Myocyte (in vitro differentiated cells): ENCODE measurements around the gene CD48. TPM values are rescaled to one million over a fixed set of nuclear protein-coding genes. Genes with fewer than 3 reads are reported as not detected.

Source experiments
- DNase-seq: peaks from one replicate; pipeline ENCODE4 v3.0.0-alpha.2; 2012; ENCODE audit warnings: low read depth
- polyA plus RNA-seq: library from polyadenylated mRNA; unstranded; fragments of >200 nt; gene quantifications from one replicate; pipeline ENCODE4 v1.2.1, GENCODE V29; 2012; ENCODE audit warnings: missing spikeins
- total RNA-seq: library from RNA; depleted of rRNA; stranded (reverse); fragments of >200 nt; gene quantifications from 2 replicates; pipeline ENCODE4 v1.2.3, GENCODE V29; 2014

CD48 gene, protein sequence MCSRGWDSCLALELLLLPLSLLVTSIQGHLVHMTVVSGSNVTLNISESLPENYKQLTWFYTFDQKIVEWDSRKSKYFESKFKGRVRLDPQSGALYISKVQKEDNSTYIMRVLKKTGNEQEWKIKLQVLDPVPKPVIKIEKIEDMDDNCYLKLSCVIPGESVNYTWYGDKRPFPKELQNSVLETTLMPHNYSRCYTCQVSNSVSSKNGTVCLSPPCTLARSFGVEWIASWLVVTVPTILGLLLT
- not detected in 2 replicates for total RNA-seq
- not detected for polyA plus RNA-seq

DNA sequence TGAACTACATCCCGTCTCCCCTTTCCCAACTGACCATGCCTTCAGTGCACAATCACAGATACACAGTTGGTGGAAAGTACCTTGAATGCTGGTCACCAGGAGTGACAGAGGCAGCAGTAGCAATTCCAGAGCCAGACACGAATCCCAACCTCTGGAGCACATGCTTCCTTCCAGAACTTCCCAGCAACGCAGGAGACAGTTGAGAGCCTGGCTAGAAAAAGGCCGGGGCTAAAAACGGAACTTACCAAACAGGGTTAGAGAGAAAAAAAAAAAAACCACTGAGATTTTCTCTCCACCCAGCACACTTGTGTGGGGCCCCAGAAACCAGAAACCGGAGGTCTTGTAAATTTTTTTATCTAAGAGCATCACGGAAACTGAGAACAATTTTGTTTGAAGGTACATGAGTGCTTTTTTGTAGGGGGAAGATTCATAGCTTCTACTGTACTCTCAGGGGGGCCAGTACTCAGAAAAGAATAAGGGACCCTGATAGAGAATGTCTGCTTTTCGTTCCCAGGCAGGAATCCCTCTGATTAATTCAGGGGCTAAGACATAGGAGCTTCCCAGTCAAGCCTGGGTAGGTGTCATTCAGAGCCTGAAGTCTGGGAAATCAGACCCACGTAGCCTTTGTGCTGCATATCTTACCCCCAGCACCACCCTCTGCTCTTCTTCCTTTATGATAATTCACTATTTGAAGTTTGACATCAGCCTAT, at the start of gene CD48:
TSS of gene CD48 (minus strand) at position 221 of the 710 bp plus-strand sequence. CDS start at position 162, 59 bp downstream.
- no peak for DNase-seq

DNA sequence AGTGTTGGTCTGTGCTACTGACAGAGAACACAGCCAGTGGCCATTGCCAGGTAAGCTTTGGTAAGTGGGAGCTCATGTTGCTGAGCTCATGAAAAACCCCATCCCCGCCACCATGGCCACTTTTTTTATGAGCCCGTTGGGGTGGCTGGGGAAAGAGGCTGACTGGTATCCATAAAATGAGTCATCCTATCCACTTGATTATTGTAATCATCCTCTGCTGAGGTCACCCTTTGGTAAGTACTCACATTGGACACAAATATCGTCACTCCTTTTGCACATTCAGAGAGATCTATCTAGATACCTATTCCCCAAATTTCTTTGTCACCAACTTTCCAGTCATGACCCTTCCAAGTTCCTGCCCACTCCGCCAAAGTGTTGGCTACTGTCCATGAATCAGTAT, 49.4 kb upstream of the CD48 start:
- no peak for DNase-seq

DNA sequence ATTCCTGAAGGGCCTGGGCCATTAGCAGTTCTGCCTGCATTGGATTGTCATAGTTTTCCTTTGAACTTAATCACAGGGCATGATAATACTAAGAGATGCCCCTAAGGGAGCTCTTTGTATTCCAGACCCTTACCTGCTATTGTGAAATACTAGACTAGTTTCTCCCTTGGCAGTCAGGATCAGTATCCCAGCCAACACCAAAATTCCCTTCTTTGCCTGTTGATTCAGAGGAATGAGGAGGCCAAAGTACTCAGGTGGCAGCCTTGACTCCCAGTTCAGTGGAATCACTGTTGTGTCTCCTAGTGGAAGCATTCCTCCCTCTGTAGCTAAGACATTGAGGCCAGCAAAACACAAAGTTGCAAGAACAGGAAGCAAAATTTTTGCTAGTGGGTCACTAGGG, 48.1 kb upstream of the CD48 start:
- DNase-seq, result no peak

DNA sequence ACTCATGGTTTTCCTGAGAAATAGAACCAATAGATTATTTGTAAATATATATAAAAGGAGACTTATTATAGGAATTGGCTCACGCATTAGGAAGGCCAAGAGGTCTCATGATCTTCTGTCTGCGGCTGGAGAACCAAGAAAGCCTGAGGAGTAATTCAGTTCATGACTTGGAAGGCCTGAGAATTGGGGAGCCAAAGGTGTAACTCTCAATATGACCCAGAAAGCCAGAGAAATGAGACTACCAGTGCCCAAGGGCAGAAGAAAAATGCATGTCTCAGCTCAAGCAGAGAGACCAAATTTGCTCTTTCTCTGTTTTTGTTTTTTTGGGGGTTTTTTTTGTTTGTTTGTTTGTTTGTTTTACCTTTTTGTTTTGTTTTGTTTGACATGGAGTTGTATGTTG, 46.9 kb upstream of the CD48 start:
- no peak for DNase-seq

DNA sequence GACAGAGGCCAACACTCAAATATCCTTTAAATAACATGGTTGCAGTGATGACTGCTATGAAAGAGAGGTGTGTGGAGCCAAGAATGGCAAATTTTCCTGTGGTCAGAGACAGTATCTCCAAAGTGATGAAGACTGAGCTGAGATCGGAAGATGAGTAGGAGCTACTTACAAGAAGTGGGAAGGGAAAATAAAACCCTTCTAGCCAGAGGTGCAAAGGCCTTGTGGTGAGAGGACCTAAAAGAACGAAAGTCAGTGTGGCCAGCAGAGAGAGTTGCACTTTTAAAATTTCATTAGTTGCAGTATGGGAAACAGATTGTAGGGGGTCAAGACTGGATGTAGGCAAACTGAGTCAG, 45.2 kb upstream of the CD48 start:
- DNase-seq, result no peak

DNA sequence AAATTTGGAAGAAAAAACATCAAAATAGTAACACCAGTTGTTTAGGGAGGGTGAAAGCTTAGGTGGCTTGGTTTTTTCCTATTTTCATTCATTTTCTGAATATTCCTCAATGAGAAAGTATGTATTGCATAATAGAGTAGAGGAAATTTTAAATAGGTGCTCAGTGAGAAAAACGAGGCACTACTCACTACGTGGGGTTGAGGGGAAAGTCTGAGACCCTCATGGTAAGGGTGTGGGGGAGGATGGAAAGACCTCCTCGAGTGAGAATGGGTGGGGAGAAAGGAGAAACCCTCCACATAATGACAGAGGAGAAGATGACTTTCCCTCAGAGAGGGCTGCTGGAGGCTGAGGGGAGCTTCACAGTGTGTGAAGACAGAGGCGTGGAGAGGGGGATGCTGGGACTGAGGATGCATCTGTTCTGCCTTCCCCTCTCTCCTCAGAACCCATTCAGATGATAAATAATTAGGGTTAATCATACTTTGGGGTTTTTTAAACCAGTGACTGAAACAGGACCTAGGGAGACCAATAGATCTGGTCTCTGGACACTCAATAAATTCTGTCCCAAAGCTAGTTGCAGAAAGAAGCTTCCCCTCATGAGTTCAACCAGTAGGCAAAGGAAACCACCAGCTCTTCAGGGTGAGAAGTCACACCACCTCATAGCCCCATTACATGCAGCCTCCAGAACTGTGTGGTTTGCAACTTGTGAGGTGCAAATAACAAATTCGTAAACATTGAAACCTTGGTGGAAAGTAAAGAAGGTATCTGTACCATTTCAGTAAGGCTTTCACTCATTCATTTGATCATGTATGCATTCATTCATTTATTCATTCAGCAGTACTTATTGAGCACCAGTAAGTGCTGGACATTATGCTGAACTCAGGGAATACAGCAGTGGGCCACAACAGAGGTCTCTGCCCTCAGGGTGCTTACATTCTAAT, 44.6 kb upstream of the CD48 start:
- DNase-seq, result no peak

DNA sequence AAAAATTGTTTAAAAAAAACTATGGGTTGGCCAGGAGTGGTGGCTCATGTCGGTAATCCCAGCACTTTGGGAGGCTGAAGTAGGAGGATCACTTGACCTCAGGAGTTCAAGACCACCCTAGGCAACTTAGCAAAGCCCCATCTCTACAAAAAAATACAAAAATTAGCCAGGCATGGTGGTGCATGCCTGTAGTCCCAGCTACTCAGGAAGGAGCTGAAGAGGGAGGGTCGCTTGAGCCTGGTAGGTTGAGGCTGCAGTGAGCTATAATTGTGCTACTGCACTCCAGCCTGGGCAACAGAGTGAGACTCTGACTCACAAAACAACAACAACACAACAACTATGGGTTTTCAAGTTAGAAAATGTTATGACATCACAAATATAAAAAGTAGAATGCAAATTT, 43.8 kb upstream of the CD48 start:
- DNase-seq, result no peak

DNA sequence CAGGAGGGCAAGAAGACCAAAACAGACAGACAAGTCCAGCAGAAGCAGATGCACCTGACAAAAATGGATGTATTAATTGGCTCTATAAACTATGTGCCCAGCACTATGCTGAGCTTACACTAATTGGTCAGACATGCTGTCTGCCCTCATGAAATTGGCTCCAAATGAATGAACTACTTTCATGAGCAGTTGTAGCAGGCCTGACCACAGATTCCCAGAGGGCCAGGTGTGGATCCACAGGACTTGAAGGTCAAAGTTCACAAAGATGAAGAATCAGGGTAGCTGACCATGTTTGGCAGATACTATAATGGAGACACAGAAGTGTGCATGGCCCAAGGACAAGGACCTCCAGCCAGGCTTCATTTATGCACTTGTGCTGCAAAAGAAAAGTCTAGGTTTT, 42.0 kb upstream of the CD48 start:
- no peak for DNase-seq

DNA sequence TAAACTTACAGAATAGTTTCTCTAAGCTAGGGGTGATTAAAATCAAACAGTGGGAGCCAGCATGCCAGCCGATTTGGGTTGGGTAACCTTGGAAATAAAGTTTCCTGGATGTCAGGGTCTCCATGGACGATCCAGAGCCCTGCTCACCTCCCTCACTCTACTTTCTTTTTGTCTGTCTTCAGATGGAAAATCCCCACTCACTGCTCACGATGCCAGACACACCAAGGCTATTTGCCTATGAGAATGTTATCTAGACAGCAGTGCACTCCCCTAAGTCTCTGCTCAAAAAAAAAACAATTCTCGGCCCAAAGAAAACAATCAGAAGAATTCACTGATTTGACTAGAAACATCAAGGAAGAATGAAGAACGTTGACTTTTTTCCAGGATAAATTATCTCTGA, 41.3 kb upstream of the CD48 start:
- DNase-seq, result no peak

DNA sequence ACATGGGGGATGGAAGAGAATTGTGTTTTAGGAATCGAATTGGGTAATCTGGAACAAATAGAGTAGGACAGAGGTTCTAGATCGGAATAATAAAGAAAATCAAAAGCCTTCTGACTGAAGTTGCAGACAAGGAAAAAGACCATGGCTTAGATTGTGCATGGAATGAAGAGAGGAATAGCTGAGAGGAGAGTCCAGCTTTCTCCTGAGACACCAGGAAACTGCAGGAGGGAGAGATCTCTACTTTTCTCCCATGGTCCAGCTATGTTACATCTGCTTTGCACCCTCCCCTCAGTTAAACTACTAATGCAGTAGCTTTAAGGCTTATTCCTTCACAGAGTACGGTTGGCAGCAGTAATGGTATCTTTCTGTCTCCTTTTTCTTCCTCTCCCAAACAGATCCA, 40.8 kb upstream of the CD48 start:
- DNase-seq, result no peak

DNA sequence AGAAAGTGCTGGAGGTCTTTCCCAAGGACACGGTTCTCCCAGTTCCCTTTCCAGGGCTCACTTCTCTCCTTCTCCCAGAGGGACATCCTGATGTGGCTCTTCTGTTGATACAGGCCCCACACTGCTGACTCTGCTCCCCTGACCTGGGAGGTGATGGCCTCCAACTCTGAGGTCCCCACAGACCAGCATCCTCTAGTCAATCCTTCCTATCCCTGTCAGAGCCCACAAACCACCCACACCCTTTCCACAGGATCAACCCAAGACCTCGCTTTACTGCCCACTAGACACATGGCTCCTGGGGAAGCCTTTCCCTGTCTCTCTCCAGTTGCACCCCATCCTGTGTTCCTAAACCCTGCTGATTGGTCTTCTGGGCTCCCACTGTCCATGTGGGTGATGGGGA, 39.0 kb upstream of the CD48 start:
- DNase-seq, result no peak

DNA sequence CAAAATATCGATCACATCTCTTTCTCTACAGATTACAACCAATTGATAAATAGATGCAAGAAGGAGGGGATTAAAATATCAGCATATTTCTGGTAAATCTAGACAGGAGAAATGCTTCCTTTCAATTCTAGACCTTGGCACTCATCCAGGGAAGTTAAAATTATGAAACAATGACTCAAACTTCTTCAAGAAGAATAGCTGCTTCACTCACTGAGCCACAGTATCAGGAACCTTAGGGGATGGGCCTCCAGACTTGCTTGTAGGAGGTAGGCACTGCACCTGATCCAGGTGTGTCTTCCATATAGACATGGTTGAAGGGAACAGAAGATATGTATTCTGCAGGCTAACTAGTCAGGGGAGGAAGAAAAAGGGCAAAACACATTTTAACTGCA, 37.3 kb upstream of the CD48 start:
- DNase-seq, result no peak

DNA sequence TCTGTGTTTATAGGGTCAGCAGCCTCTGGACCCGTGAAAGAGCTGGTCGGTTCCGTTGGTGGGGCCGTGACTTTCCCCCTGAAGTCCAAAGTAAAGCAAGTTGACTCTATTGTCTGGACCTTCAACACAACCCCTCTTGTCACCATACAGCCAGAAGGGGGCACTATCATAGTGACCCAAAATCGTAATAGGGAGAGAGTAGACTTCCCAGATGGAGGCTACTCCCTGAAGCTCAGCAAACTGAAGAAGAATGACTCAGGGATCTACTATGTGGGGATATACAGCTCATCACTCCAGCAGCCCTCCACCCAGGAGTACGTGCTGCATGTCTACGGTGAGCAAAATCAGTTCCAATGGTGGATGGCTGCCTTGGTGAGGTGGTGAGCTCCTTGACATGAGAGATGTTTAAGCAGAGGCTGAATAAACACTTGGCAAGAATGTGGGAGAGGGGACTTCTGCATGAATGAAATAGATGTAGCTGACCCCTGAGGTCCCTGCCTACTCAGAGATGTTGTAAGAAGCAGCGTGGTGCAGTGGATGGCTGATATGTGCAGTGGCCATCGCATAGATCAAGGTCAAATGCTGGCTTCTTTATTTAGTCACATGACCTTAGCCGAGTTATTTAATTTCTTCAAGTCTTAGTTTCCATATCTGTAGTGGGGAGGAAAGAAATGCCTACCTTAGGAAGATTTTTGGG, 36.7 kb upstream of the CD48 start:
- no peak for DNase-seq

DNA sequence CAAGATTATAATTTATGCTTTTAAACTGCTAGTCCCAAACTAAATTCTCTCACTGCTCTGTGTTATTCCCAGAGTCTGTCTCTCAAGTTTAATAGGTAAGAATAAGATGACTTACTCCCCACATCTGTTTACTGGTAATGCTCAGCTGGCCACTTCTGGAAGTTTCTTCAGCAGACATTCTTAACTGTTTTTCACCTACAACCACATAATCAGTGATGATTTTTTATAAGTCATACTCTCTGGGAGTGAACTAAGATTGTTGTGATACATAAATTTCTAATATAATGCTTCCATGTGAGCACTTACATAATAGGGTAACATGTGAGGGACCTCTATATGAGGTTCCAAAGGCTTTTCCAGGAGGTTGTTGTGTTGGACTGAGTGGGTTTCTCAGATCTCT, 36.1 kb upstream of the CD48 start:
- no peak for DNase-seq

DNA sequence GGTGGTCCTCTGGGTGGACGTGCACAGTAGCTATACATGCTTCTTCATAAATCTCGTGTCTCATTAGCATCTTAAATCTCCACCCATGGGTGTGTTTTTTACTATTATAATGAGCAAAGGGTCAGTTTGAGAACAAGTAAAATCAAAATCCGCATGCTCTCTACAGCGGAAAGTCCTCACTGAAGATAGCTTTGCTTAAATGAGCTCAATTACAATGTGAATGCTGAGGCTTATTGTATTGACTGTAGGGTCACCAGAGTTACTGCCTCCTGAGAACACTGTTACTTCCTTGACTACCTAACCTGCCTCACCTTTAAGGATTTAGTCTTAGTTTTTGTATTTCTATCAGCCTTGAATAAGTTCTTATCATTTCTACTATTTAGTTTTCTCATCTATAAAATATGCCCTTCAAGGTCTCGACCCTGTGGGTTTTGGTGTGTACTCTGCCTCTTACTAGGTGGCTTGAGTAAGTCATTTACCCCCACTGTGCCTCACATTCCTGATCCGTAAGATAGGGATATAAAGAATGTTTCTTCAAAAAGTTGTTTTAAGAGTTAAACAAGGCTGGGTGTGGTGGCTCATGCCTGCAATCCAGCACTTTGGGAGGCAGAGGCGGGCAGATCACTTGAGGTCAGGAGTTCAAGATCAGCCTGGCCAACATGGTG, 35.3 kb upstream of the CD48 start:
- no peak for DNase-seq

DNA sequence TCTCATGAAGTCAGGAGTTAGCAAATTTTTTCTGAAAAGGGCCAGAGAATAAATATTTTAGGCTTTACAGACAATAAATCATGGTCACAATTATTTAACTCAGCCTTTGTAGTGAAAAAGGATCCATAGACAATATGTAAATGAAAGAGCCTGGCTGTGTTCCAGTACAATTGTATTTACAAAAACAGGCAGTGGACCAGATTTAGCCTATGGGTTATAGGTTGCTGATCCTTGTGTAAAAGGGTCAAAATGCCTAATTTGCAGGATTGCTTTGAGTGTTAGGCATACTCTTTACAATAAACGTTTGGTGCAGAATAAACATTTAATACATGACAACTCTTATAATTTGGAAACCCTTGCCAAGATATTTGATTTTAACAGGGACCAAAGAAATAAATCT, 33.9 kb upstream of the CD48 start:
- DNase-seq, result no peak

DNA sequence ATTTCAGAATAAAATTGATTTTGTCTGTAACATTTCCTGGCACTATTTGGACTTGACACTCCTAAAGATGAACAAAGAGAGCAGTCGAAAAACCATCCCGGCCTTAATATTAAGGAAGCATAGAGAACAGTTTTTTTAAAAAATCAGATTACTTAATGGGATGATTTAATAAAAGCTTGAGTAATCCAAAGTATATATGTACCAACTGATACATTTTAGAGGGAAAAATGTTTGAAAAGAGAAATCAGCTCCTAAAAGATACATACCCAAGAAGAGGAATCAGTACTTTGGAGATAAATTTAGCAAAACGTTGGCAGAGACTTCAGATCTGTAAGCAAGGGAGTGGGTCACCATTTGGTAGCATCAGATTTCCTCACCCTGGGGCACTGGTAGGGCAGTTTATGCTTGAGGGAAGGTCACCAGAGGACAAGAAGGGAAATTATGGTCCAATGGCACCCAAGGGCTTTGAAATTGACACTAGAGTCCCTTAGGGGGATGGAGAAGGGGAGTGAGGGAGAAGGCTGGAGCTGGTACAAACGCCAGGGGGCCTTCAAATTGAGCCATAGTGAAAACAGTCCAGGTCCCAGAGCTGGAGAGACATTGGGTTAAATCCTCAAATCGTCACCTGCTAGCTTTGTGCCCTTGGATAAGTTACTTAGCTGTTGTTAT, 33.4 kb upstream of the CD48 start:
- DNase-seq, result no peak

DNA sequence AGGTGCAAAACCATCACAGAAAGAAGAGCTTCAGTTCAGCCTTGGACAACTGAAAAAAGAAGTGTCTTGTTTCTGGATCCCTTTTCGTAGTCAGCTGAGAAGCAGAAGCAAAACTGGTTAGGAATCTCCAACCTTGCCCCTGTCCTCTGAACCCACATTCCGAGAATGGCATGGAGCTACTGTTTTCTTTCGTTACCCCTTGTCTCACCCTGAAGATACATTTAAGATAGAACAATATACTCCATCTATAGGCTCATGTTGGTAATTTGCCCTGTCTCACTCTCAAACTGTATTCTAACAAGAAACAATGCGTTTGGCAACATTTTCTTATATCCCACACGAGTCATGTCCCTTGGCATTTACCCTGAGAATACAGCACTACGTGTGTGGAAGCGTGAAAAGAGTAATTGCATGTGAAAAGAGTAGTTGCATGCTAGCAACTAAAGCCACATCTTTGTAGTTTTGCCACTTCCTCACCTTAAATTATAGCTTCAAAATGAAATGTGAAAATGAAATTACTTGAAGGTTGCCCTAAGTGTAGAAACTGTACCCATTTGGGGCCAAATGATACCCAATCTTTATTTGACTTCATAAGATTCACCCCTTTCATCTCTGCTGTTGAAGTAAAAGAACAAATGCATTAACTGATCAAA, 32.7 kb upstream of the CD48 start:
- DNase-seq, result no peak

DNA sequence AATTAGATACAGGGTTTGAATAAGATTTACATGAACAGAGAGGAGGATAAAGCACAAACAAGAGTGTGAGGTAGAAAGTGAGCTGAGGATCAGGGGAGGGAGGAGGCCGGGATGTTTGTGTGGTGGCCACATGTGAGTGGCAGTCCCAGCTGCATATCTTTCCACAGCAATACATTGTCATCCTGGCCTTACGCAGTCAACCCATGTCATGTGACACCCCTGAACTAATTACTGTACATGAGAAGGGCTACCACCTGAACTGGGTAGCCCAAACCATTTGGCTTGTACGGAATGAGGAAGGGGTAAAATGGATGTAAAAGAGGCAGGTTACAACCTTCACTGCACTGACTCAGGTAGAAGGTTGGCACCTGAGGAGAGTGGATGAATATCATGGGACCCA, 31.6 kb upstream of the CD48 start:
- no peak for DNase-seq
